CD4-positive, alpha-beta T cell treated with Interleukin-17A for 1 hour (primary cell): ENCODE results near the gene CYB561D2.
"Not testable (repeated sequence)": the region's sequence is repeated elsewhere in the genome, so short reads cannot be mapped to it uniquely, and the experiment has no call there.

ENCODE experiments used
- DNase-seq: peaks from one replicate; pipeline ENCODE4 v3.0.0-alpha.2; 2020

CYB561D2 gene

GRCh38 chr3:50350527-50351322, at the start of gene CYB561D2, which contains the start of gene NPRL2:
CYB561D2 (plus strand) TSS chr3:50350862; CDS start chr3:50351434, 572 bp downstream.
NPRL2 (minus strand) TSS chr3:50350775; CDS start chr3:50350652, 123 bp downstream.
- DNase-seq: peak; percentile 98

- no peak for DNase-seq
Measured at GRCh38 chr3:50302095-50303012, 48.3 kb upstream of the CYB561D2 start.

GRCh38 chr3:50303013-50303815, 47.4 kb upstream of the CYB561D2 start, which contains the start of gene HYAL1:
HYAL1 (minus strand) TSS chr3:50303574; CDS start chr3:50302956, 618 bp downstream.
- no peak for DNase-seq

GRCh38 chr3:50304601-50305000, 46.1 kb upstream of the CYB561D2 start:
- no peak for DNase-seq

- DNase-seq: not testable (repeated sequence)
Measured at GRCh38 chr3:50312041-50312440, 38.6 kb upstream of the CYB561D2 start.

GRCh38 chr3:50314342-50314741, 36.3 kb upstream of the CYB561D2 start:
- DNase-seq: no peak

- no peak for DNase-seq
Measured at GRCh38 chr3:50314816-50315215, 35.8 kb upstream of the CYB561D2 start.

GRCh38 chr3:50316657-50317242, 33.9 kb upstream of the CYB561D2 start:
- DNase-seq: peak; percentile 81

GRCh38 chr3:50317300-50317699, 33.4 kb upstream of the CYB561D2 start:
- DNase-seq: no peak

- no peak for DNase-seq
Measured at GRCh38 chr3:50318163-50318562, 32.5 kb upstream of the CYB561D2 start.

- no peak for DNase-seq
Measured at GRCh38 chr3:50318615-50319014, 32.0 kb upstream of the CYB561D2 start.

- DNase-seq: no peak
Measured at GRCh38 chr3:50319181-50319893, 31.3 kb upstream of the CYB561D2 start.

GRCh38 chr3:50319894-50320625, 30.6 kb upstream of the CYB561D2 start:
- no peak for DNase-seq

- no peak for DNase-seq
Measured at GRCh38 chr3:50320853-50321335, 29.8 kb upstream of the CYB561D2 start.

- peak; percentile 87 for DNase-seq
Measured at GRCh38 chr3:50321336-50322114, 29.1 kb upstream of the CYB561D2 start.

GRCh38 chr3:50322115-50322385, 28.6 kb upstream of the CYB561D2 start:
- DNase-seq: no peak

- no peak for DNase-seq
Measured at GRCh38 chr3:50322386-50323091, 28.1 kb upstream of the CYB561D2 start, which contains the start of gene HYAL2. HYAL2 (minus strand) TSS chr3:50322745; CDS start chr3:50320489, 2,256 bp downstream.

- DNase-seq: no peak
Measured at GRCh38 chr3:50323092-50323600, 27.5 kb upstream of the CYB561D2 start.

- DNase-seq: no peak
Measured at GRCh38 chr3:50323614-50324199, 27.0 kb upstream of the CYB561D2 start.
